ENCODE data around the gene TLX2.

GRCh38 chr2:74560591-74560990 is 46.3 kb downstream of the TLX2 start:
- no peak for TF ChIP-seq EZH2phosphoT487 (IDR thresholded peaks at IDR 0.05; ENCODE audit: low read depth)
- no peak for TF ChIP-seq CTCF (IDR thresholded peaks at IDR 0.05; ENCODE audit: low read depth, low read length)
